ENCODE results near the gene ECT2L.

GRCh38 chr6:138778331-138778730 lies 17.6 kb upstream of the ECT2L start:
- TF ChIP-seq CTCF (IDR thresholded peaks at IDR 0.05), result no peak
- TF ChIP-seq POLR2A (IDR thresholded peaks at IDR 0.05), result no peak

All from testis (tissue), 2 donors.